Hematopoietic multipotent progenitor cell (in vitro differentiated cells): ENCODE measurements around the gene MROH8. TPM values are rescaled to one million over a fixed set of nuclear protein-coding genes. Genes with fewer than 3 reads are reported as not detected.
"Not testable (repeated sequence)": the region's sequence is repeated elsewhere in the genome, so short reads cannot be mapped to it uniquely, and the experiment has no call there.

Experiments used
- DNase-seq, 3 donors: peaks; one replicate each; pipeline ENCODE4 v3.0.0-alpha.2; 2011 to 2015; ENCODE audit warnings: low read depth in 2 of 3, low spot score in 2 of 3
- total RNA-seq: library from RNA; depleted of rRNA; stranded (reverse); fragments of >200 nt; gene quantifications from one replicate; pipeline ENCODE4 v1.2.3, GENCODE V29; 2012

The MROH8 gene
- total RNA-seq, 1 donor = 2.2 TPM

DNA sequence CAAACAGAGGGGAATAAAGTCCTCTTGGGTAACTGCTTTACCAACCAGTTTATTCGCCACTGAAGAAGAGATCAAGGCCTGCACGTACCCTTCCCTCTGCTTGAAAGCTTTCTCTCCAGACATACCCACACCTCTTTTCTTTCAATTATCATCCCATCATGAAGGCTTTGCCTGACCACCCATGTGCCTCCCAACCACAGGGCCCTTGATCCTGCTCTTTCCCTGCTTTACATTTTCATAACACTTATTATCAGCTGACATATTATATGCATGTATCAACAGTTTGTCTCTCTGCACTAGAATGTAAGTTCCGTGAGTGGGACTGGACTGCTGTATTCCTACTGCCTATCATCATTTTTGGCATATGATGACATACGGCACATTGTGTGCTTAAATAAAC lies 21.1 kb downstream of the MROH8 start:
- no peak for DNase-seq

DNA sequence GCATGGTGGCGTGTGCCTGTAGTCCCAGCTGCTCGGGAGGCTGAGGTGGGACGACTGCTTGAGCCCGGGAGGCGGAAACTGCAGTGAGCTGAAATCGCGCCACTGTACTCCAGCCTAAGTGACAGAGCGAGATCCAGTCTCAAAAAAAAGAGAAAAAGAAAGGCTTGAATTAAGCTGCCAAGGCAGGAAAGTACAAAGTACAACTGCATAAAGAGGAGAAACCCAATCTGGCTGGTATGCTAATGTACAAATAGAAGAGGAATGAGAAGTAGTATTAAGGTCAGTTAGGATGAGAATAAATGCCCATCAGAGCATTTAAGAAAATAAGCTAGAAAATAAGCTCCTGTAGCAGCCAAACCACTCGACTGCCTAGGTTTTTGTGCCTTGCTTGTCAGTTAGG lies 23.4 kb downstream of the MROH8 start:
- no peak for DNase-seq

DNA sequence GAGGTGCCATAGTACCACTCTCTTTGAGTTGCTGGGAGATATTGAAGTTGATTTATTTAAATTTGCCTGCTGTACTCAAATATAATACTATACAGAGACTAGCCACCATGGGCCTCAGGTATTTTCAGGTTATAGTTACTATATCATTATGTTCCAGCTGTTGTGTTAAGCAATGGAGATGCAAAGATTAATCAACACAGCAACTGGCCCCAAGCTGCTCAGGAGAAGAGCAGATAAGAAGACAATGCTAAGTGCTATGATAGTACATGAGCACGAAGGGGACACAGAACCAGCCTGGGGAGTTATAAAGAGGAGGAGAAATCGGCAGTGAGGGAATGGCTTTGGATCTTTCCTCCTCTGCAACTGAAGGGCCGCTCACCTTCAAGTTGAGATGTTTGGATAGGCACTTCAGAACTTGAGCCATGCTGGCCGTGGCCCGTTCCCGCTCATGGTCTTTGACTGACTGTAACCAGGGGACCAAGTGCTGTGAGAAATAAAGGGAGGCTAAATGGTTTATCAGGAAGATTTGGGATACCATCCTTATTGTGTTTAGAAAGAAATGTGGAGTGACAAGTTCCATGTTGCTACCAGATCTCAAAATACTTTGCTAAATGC lies 24.6 kb downstream of the MROH8 start:
- no peak for DNase-seq

DNA sequence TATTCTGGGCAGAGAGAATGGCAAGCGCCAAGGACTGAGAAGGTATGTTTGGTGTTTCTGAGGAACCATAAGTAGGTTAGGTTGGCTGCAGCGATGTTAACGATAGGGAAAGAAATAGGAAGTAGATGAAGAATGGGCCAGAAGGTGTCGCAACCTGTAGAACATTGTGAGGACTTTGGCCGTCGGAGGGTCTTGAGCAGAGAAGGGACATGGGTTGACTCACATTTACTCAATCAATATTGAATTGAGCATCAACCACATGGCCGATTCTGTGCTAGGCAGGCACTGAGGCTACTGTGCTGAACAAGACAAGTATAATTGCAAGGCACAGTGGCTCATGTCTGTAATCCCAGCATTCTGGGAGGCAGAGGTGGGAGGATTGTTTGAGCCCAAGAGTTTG lies 27.1 kb downstream of the MROH8 start:
- no peak for DNase-seq

DNA sequence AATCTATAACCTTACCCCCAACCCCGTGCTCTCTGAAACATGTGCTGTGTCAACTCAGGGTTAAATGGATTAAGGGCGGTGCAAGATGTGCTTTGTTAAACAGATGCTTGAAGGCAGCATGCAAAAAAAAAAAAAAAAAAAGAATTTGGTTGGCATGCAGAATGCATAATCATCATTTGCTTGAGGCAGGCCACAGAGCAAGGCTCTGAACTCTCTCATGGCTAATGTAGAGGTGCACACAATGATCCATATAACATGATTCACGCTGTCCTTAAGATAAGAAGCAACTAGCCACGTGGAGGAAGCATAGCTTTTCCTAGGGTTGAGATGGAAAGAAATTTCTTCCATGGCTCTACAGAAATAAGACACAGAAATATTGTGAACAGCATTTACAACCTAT lies 27.8 kb downstream of the MROH8 start:
- DNase-seq = no peak

DNA sequence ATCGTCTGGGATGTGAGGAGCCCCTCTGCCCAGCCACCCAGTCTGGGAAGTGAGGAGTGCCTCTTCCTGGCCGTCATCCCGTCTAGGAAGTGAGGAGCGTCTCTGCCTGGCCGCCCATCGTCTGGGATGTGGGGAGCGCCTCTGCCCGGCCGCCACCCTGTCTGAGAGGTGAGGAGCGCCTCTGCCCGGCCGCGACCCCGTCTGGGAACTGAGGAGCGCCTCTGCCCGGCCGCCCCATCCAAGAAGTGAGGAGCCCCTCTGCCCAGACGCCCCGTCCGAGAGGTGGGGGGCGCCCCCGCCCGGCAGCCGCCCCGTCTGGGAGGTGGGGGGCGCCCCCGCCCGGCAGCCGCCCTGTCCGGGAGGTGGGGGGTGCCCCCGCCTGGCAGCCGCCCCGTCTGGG lies 28.5 kb downstream of the MROH8 start:
- DNase-seq = not testable (repeated sequence)

DNA sequence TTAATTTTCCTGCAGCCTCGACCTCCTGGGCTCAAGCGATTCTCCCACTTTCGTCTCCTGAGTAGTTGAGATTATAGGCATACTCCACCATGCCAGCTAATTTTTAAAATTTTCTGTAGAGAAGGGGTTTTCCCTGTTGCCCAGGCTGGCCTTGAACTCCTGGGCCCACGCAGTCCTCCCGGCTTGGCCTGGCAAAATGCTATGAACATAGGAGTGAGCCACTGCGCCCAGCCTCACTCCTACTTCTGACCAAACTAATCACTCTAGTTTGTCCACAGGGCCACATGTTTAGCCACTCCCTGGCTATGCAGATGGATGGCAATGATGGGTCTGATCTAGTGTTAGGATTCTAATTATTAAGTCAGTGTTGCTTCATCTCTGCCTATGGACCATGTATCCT lies 32.1 kb downstream of the MROH8 start:
- DNase-seq = no peak

DNA sequence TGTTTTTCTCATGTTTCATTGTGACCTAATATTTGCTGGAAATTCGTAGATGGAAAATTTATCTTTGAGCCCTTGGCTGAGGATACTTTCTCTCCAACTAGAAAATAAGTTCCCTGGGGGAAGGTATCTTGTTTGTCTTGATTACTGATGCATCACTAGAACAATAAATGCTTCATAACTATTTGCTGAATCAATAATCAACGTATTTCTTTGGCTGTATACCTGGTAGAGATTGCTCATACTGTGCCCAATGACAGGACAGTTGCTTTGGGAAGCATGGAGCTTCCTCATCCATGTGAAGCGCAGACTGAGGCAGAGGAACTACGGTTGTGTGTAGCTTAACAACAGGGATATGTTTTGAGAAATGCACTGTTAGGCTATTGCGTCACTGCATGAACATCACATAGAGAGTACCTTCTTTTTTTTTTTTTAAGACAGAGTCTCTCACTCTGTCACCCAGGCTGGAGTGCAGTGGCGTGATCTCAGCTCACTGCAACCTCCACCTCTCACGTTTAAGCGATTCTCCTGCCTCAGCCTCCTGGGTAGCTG lies 34.4 kb downstream of the MROH8 start:
- no peak for DNase-seq

DNA sequence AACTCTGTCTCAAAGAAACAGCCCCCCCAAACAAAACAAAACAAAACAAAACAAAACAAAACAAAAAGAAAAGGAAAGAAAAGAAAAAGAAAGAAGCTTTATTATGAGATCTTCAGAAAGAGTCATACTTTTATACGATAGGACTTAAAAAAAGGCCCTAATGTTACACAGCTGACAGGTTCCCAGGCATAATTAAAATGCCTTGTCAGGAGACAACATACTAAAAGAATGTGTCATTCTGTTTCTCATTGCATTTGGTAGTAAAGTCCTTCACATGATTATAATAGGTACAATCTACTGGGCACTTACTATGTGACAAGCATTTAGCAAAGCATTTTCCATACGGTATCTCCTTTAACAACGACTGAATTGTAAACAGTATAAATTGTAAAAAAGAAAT lies 36.6 kb downstream of the MROH8 start:
- no peak for DNase-seq

DNA sequence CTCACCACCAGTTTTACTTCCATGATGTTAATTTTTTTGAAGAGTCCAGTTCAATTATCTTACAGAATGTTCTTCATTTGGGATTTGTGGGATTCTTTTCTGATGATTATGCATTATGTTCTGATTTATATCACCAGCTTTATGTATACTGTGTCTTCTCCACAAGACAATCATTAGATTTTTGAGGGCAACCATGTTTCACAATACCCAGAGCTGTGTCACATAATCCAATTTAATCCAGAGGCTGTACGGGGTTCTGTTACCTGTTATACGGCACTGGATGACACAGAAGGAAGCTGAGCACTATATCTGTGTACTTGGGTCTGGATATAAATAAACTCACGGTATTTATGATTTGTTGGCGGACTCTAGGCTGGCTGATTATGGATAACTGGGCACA lies 41.8 kb downstream of the MROH8 start:
- no peak for DNase-seq

DNA sequence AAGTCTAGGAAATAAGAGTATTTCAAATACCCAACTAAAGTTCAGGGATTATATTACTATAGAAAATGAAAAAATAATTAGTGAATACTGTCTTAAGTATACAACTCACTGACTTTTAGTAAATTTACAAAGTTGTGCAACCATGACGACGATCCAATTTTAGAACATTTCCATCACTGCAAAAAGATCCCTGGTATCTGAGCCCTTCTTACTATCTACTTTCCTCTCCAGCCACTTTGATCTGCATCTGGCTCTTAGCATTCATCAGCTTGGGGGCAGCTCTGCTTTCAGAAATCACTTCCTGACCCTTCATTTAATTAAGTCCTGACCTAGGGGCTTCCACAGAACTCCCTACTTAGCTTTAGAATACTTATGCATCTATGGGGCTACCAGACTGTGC lies 45.4 kb downstream of the MROH8 start:
- DNase-seq = no peak

DNA sequence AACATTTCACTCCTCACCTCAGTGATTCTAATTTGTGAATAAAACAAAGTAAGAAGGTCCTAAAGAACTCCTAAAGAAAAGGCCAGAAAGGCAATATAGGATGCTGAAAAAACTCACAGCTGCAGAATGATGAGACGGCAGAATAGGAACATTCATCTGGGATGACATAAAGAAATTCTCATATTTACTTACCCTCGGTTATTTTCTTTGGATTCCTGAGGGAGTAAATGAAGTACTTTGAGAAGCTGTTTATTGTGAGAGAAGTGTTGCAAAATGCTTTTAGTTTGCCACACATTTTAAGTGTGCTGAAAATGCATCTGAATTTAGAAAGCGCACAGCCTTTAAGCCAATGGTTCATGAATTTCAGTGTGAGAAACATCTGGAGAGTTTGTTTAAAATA lies 47.9 kb downstream of the MROH8 start:
- no peak for DNase-seq

DNA sequence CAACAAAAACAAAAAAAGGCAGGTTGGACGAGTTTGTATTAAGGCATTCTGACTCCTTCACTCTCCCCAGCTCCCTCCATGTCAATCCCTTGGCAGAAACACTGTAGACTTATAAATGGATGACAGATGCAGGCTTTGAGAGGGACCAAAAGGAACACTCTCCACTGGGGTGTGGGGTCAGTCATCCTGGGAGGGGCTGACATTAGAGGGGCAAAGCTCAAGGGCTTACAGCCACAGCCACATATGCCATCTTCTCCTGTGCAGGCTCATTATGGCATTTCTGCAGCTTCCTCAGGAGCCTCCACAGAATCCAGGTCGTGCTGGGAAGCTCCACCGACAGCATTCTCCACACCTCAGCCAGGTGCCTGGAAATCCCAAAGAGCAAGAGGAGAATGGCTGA lies 50.5 kb downstream of the MROH8 start:
- DNase-seq = no peak

DNA sequence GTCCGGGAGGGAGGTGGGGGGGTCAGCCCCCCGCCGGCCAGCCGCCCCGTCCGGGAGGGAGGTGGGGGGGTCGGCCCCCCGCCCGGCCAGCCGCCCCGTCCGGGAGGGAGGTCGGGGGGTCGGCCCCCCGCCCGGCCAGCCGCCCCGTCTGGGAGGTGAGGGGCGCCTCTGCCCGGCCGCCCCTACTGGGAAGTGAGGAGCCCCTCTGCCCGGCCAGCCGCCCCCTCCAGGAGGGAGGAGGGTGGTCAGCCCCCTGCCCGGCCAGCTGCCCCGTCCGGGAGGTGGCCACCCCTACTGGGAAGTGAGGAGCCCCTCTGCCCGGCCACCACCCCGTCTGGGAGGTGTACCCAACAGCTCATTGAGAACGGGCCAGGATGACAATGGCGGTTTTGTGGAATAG lies 53.1 kb downstream of the MROH8 start:
- DNase-seq = not testable (repeated sequence)

DNA sequence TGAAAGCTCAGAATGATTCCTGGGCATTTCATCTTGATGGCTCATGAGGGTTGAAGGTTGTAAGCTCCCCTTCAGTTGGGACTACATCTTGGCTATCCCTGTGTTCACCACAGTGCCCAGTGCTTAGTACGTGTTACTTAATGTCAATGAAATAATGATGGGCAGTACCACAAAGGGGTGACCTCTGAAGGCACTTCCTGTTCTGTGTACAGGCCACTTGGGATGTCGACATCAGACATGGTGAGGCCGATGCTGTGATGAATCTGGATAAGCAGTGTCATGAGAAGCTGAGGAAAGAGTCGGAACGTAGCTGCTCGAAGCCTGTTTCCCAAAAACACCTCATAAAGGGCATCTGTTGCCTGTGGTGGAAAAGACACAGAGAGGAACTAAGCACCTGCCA lies 55.9 kb downstream of the MROH8 start:
- no peak for DNase-seq

DNA sequence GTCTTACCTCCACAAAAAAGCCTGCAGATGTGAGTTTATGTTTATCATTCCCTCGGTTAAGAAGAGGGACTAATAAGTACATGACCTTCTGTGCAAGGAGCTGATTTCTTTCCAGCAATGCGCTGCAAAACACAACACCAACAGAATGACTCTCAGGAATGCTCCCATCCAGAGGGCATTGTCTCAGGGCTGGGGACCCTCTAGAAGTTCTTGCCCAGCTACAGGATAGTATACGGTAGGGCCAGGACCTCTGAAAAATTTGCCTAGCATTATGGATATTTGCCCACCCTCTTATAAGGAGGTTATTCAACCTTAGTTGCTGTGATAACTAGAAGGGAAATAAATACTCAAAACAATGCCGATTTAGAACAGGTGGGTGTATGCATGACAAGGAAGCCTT lies 58.9 kb downstream of the MROH8 start:
- DNase-seq = no peak

DNA sequence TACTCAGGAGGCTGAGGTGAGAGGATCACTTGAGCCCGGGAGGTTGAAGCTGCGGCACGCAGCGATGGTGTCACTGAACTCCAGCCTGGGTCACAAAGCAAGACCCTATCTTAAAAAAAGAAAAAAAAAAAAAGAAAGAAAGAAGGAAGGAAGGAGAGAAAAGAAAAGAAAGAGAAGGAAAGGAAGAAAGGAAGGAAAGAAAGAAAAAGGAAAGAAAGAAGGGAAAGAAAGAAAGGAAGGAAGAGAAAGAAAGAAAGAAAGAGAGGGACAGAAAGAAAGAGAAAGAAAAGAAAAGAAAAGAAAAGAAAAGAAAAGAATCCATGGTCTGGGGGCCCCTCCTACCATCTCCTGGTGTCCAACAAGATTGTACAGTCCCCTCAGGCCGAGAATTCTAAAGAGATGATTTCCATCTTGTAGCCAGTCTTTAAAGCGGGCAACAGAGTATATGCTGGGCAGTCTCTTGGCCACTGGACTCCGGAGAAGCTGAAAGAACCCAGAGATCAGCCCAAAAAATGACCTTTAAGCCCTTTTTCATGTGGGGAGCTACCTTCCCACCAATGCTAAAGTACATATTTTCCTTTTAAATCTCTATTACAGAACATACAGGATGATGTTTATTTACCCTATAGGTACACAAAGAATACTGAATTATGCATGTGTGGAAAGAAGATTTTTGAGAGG lies 59.9 kb downstream of the MROH8 start:
- DNase-seq = no peak

DNA sequence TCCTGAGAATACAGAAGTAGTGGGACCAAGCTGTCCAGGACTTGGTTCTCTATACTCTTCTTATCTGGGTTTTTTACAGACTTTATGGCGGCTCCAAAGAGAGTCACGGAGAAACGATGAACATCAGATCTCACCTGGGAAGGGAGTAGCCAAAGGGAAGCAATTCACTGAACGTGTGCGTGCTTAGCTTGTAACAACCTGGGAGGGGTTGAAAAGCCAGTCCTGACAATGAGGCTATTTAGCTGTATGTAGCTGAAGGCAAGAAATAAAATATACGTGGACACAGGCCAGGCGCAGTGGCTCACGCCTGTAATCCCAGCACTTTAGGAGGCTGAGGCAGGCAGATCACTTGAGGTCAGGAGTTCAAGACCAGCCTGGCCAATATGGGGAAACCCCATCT lies 65.3 kb downstream of the MROH8 start:
- no peak for DNase-seq

DNA sequence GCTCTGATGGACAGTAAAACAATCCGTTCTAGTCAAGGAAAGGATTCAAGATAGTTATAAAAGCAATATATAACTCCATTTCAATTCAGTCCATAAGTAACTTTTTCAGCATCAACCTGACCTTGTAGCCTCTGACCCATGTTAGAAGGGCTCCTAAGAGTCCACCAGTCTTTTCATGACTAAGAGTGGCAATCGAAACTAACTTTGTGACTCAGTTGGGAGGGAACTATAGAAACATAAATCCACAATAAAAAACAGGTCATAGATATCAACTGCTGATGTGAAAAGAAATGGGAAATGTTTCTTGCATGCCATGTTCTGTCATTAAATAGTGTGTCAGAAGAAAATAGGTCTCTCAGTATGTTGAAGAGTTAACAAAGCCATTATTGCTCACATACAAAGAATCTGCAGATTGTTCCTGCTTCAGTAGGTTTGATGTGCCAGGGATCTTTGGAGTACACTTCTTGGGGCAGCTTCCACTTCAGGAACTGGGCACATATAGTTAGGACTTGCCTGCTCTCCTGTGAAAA lies 67.4 kb downstream of the MROH8 start:
- no peak for DNase-seq

DNA sequence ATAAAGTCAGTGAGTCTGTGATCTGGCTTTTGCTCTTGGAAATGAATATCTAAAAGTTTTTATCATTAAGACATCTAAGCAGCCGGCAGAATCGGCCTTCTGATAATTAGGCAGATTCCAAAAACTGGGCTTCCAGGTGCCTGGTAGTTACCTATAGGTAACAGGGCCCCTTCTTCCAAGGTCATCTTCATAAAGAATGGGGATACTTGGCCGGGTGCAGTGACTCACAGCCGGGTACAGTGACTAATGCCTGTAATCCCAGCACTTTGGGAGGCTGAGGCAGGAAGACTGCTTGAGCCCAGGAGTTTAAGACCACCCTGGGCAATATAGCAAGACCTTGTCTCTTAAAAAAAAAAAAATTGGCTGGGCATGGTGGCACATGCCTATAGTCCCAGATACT lies 70.7 kb downstream of the MROH8 start:
- no peak for DNase-seq

DNA sequence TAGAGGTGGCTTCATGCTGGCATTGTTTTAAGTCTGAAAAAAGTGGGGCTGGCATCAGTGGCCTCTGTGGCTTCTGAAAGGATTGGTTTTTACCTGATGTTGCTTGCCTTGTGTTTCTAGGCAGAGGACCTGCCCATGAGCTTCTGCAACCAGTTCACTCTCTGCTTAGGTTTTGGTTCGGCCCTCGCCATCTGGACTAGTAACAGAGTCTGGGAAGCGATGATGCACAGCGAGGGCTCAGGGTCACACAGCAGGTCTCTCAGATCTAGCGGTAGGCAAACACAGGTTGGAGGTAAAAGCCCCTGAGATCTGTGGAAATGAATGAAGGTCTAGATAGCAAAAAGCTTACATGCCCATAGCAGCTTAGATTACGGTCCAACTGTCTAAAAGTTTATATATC lies 76.8 kb downstream of the MROH8 start:
- DNase-seq = no peak

DNA sequence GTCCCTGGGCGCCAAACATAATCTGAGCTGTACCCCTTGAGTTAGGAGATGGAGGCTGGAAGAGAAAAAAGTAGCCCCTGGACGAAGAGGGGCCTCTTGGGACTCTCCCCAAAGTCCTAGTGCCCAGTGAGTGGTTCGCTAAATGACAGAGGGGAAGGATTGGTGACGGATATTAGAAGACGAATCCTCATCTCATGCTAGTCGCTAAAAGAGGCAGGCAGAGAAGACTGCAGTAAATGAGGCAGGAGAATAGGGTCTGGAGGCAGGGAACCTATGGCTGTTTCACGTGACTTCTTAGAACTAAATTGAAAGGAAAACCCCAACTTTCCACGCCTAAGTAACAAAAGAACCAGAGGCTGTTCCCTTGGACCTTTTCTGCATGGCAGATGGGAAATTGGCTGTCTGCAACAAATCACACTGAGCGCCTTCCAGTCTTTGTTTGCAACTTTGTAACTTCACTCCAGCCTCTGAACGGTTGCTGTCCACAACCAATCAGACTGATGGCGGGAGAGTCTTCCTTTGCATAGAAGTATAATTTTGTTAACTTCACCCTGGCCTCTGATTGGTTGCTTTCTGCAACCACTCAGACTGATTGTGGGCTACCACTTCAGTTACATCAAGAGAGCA lies 82.8 kb downstream of the MROH8 start:
- DNase-seq = no peak
